GM13977 (cell line): ENCODE data around the gene IL3.

Source experiments
- DNase-seq: peaks from one replicate; pipeline ENCODE4 v3.0.0; 2012; ENCODE audit warnings: low spot score
- CTCF ChIP-seq: IDR thresholded peaks from 2 replicates; pipeline ENCODE4 v1.5.1; 2012; ENCODE audit warnings: mild to moderate bottlenecking, control low read depth; ENCODE audit not compliant: insufficient read depth; ENCODE audit errors: extremely low read depth, missing control alignments
- in situ Hi-C: fragments of 300-500 bp; cut with MboI; formaldehyde crosslinking; loops from one replicate; pipeline ENCODE4 v1.12.0; 2022; ENCODE audit warnings: low sequenced_read_pairs, low pct_unique_long_range_greater_than_20kb, mixed read lengths, inconsistent platforms; ENCODE audit not compliant: unreplicated experiment

Gene IL3

GRCh38 chr5:132070460-132071337 is 10.2 kb downstream of the IL3 start:
- no peak for TF ChIP-seq CTCF
- in situ Hi-C loops, result loop anchor here (25.0 kb wide), 1 partner anchor 292 kb away; the partner anchor contains the start of gene SLC22A5
- DNase-seq, result no peak

DNA sequence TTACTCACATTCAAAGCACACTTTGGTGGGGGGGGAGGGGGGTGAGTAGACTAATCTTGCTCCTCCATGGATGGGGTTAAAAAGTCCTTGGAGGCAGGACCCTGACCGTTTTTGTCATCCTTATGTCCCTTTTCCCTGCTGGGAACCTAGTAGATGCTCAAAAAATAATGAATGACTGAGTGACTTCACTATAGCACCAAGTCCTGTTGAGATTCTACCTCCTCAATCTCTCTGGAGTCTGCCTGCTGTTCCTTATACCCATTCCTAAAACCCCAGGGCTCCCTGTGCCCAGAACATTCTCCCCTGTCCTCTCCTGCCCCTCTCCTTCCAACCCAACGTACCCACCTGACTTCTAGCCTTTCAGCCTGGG is 10.9 kb downstream of the IL3 start:
- no peak for DNase-seq
- in situ Hi-C loops, result loop anchor here (25.0 kb wide), 1 partner anchor 291 kb away; the partner anchor contains the start of gene SLC22A5
- no peak for TF ChIP-seq CTCF

GRCh38 chr5:132072070-132072469 is 11.6 kb downstream of the IL3 start:
- in situ Hi-C loops, result loop anchor here (25.0 kb wide), 1 partner anchor 290 kb away; the partner anchor contains the start of gene SLC22A5
- DNase-seq, result no peak
- TF ChIP-seq CTCF, result no peak

GRCh38 chr5:132072528-132072927 is 12.1 kb downstream of the IL3 start:
- no peak for DNase-seq
- in situ Hi-C loops, result loop anchor here (25.0 kb wide), 1 partner anchor 290 kb away; the partner anchor contains the start of gene SLC22A5
- TF ChIP-seq CTCF, result no peak

- DNase-seq, result no peak
- in situ Hi-C loops, result loop anchor here (25.0 kb wide), 1 partner anchor 289 kb away; the partner anchor contains the start of gene SLC22A5
These were observed 13.0 kb downstream of the IL3 start, which contains the start of gene CSF2 for GRCh38 chr5:132073231-132074013. Gene CSF2, plus strand, starts transcription at chr5:132073789. Its CDS starts 35 bp downstream, at chr5:132073824.

More at GRCh38 chr5:132073231-132074013, 13.0 kb downstream of the IL3 start, which contains the start of gene CSF2:
- no peak for TF ChIP-seq CTCF
